Astrocyte (in vitro differentiated cells and primary cell): ENCODE measurements around the gene TCP11L1. TPM values are rescaled to one million over a fixed set of nuclear protein-coding genes. Genes with fewer than 3 reads are reported as not detected.

Experiments
- DNase-seq: peaks from one replicate; pipeline ENCODE4 v3.0.0-alpha.2; 2010; ENCODE audit warnings: low read depth
- FAIRE-seq: peaks from 2 replicates; lab custom pipeline; 2011; peaks lifted over from hg19 to GRCh38; lab: Jason Lieb, UNC
- H2AFZ ChIP-seq: 2 replicates; pipeline ENCODE4 v1.6.0; 2012; ENCODE audit warnings: low read depth, low read length, inconsistent platforms
- H3K27ac ChIP-seq: 2 replicates; pipeline ENCODE4 v1.5.1; 2011; ENCODE audit warnings: low read depth, low read length, inconsistent platforms
- H3K27me3 ChIP-seq: 2 replicates; pipeline ENCODE4 v1.6.0; 2011; ENCODE audit warnings: low read length, inconsistent platforms; ENCODE audit not compliant: insufficient read depth
- H3K36me3 ChIP-seq: 2 replicates; pipeline ENCODE4 v1.5.1; 2011; ENCODE audit warnings: low read length, inconsistent platforms; ENCODE audit not compliant: insufficient read depth
- H3K4me1 ChIP-seq: 2 replicates; pipeline ENCODE4 v1.5.1; 2011; ENCODE audit warnings: low read length, inconsistent platforms; ENCODE audit not compliant: insufficient read depth
- H3K4me2 ChIP-seq: 2 replicates; pipeline ENCODE4 v1.6.0; 2012; ENCODE audit warnings: low read length, inconsistent platforms
- H3K4me3 ChIP-seq: 2 replicates; pipeline ENCODE4 v1.5.1; 2011; ENCODE audit warnings: low read depth, mild to moderate bottlenecking, low read length, inconsistent platforms; ENCODE audit not compliant: insufficient read depth
- H3K79me2 ChIP-seq: 2 replicates; pipeline ENCODE4 v1.6.0; 2012; ENCODE audit warnings: mild to moderate bottlenecking, low read length, inconsistent platforms; ENCODE audit not compliant: insufficient read depth
- H3K9ac ChIP-seq: 2 replicates; pipeline ENCODE4 v1.6.0; 2012; ENCODE audit warnings: mild to moderate bottlenecking, low read length, inconsistent platforms
- H3K9me3 ChIP-seq: 2 replicates; pipeline ENCODE4 v1.5.1; 2012; ENCODE audit warnings: low read depth, mild to moderate bottlenecking, low read length, inconsistent platforms; ENCODE audit not compliant: insufficient read depth
- H4K20me1 ChIP-seq: 2 replicates; pipeline ENCODE4 v1.6.0; 2012; ENCODE audit warnings: low read length, inconsistent platforms; ENCODE audit not compliant: insufficient read depth
- H3K27ac Mint-ChIP-seq: one replicate; pipeline ENCODE4 v1.8.0; 2021; ENCODE audit warnings: mild to moderate bottlenecking, mixed read lengths; ENCODE audit not compliant: unreplicated experiment
- H3K27me3 Mint-ChIP-seq: one replicate; pipeline ENCODE4 v1.8.0; 2021; ENCODE audit warnings: low read depth, mixed read lengths; ENCODE audit not compliant: unreplicated experiment
- H3K36me3 Mint-ChIP-seq: one replicate; pipeline ENCODE4 v1.8.0; 2021; ENCODE audit warnings: low read depth, mixed read lengths; ENCODE audit not compliant: unreplicated experiment
- H3K4me1 Mint-ChIP-seq: one replicate; pipeline ENCODE4 v1.8.0; 2021; ENCODE audit warnings: low read depth, mixed read lengths; ENCODE audit not compliant: unreplicated experiment
- H3K4me3 Mint-ChIP-seq: one replicate; pipeline ENCODE4 v1.8.0; 2021; ENCODE audit warnings: mild to moderate bottlenecking, moderate library complexity, mixed read lengths; ENCODE audit not compliant: unreplicated experiment
- H3K9me3 Mint-ChIP-seq: one replicate; pipeline ENCODE4 v1.8.0; 2021; ENCODE audit warnings: mild to moderate bottlenecking, mixed read lengths; ENCODE audit not compliant: unreplicated experiment
- EZH2 ChIP-seq: IDR thresholded peaks from 2 replicates; pipeline ENCODE4 v1.6.1; 2012; ENCODE audit warnings: mild to moderate bottlenecking, low read length, inconsistent platforms; ENCODE audit not compliant: insufficient read depth
- total RNA-seq: library from RNA; stranded (reverse); gene quantifications from 2 replicates; pipeline ENCODE4 v1.2.1, GENCODE V29; 2021
- TF ChIP-seq, protein P1 (sequence below): IDR thresholded peaks from 2 replicates; pipeline ENCODE4 v1.5.1; 2011; ENCODE audit warnings: low read depth, mild to moderate bottlenecking, inconsistent platforms, low read length, moderate library complexity; ENCODE audit not compliant: insufficient read depth

The TCP11L1 gene
- total RNA-seq, 1 donor from 2014 or later, result 28.8 TPM

DNA sequence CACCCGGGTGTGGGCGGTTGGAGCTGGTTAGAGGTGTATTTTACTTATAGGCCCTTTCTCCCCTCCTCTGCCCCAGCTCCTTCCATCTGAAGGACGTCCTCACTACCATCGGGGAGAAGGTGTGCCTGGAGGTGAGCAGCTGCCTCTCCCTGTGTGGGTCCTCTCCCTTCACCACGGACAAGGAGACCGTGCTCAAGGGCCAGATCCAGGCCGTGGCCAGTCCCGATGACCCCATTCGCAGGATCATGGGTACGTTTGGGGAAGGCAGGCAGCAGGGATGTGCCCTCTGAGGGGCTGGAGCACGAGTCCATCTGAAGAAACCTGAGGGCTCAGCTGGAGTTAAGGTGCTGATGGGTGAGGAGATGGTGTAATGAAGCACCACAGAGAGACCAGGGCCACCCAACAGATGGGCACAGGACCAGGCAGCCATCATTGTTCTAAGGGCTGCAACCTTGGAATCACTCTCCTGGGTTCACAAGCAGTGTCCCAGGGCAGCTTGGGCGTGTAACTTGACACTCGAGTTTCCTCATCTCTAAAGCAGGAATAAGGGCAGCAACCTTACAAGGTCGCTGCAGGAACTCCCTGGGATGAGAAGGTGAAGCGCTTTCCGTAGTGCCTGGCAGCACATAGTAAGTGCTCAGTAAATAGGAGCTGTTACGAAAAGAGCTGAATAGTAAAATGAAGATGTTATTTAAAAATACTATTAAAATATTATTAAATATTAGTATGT is 29.4 kb downstream of the TCP11L1 start:
- Mint-ChIP-seq H3K36me3 (peaks cover 18% of the 10 kb centered on the region), H3K27ac (no peak overlapping the region), H3K4me3 (no peak overlapping the region), H3K27me3 (no peaks in the 10 kb centered on the region), H3K4me1 (peaks cover 4% of the 10 kb centered on the region), H3K9me3 (no peaks in the 10 kb centered on the region)
- Histone ChIP-seq H3K4me1 (no peaks in the 10 kb centered on the region), H3K9me3 (no peaks in the 10 kb centered on the region), H2AFZ (no peak overlapping the region), H3K27me3 (no peaks in the 10 kb centered on the region), H3K4me2 (no peak overlapping the region), H3K79me2 (no peaks in the 10 kb centered on the region), H3K36me3 (peaks cover 17% of the 10 kb centered on the region), H4K20me1 (peaks cover 6% of the 10 kb centered on the region), H3K27ac (no peak overlapping the region), H3K9ac (no peak overlapping the region), H3K4me3 (no peak overlapping the region)
- FAIRE-seq (no peak), DNase-seq (no peak)
- TF ChIP-seq EZH2, result no peak
- TF ChIP-seq, protein P1, sequence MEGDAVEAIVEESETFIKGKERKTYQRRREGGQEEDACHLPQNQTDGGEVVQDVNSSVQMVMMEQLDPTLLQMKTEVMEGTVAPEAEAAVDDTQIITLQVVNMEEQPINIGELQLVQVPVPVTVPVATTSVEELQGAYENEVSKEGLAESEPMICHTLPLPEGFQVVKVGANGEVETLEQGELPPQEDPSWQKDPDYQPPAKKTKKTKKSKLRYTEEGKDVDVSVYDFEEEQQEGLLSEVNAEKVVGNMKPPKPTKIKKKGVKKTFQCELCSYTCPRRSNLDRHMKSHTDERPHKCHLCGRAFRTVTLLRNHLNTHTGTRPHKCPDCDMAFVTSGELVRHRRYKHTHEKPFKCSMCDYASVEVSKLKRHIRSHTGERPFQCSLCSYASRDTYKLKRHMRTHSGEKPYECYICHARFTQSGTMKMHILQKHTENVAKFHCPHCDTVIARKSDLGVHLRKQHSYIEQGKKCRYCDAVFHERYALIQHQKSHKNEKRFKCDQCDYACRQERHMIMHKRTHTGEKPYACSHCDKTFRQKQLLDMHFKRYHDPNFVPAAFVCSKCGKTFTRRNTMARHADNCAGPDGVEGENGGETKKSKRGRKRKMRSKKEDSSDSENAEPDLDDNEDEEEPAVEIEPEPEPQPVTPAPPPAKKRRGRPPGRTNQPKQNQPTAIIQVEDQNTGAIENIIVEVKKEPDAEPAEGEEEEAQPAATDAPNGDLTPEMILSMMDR, result no peak

DNA sequence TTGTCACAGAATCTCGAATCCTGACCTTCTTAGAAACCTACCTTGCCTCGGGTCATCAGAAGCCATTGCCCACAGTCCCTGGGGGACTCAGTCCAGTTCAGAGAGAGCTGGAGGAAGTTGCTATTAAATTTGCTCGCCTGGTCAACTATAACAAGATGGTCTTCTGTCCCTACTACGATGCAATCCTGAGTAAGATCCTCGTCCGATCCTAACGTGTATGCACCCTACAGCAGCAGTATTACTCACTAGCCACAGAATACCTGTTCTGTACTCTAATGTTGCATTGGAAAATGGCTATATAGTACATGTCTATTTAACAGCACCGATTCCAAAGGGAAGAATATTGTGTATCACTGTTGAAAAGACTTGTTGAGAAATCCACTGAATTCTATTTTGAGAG is 33.1 kb downstream of the TCP11L1 start:
- Mint-ChIP-seq H3K9me3 (no peaks in the 10 kb centered on the region), H3K4me1 (no peaks in the 10 kb centered on the region), H3K36me3 (peaks cover 39% of the 10 kb centered on the region), H3K4me3 (no peak overlapping the region), H3K27me3 (no peaks in the 10 kb centered on the region), H3K27ac (peak overlapping the region; percentile 8)
- Histone ChIP-seq H4K20me1 (no peaks in the 10 kb centered on the region), H3K4me1 (no peaks in the 10 kb centered on the region), H3K9ac (no peak overlapping the region), H3K27ac (no peak overlapping the region), H3K9me3 (no peaks in the 10 kb centered on the region), H3K36me3 (peaks cover 34% of the 10 kb centered on the region), H3K27me3 (no peaks in the 10 kb centered on the region), H3K79me2 (no peaks in the 10 kb centered on the region), H2AFZ (no peak overlapping the region), H3K4me3 (no peak overlapping the region), H3K4me2 (no peak overlapping the region)
- no peak for FAIRE-seq
- no peak for DNase-seq
- TF ChIP-seq, protein P1, result no peak
- TF ChIP-seq EZH2, result no peak

- Histone ChIP-seq H3K4me1 (no peaks in the 10 kb centered on the region), H3K4me3 (no peak overlapping the region), H3K27ac (no peak overlapping the region), H3K9me3 (no peaks in the 10 kb centered on the region), H3K36me3 (peaks cover 35% of the 10 kb centered on the region), H3K79me2 (no peaks in the 10 kb centered on the region), H4K20me1 (no peaks in the 10 kb centered on the region), H3K4me2 (no peak overlapping the region), H2AFZ (no peak overlapping the region), H3K9ac (no peak overlapping the region), H3K27me3 (no peaks in the 10 kb centered on the region)
- H3K27me3 Mint-ChIP-seq, result no peaks in the 10 kb centered on the region
- TF ChIP-seq, protein P1, result no peak
- TF ChIP-seq EZH2, result no peak
- no peak for DNase-seq
- H3K9me3 Mint-ChIP-seq, result no peaks in the 10 kb centered on the region
- FAIRE-seq, result no peak
- no peak overlapping the region for H3K4me3 Mint-ChIP-seq
- H3K36me3 Mint-ChIP-seq, result peaks cover 13% of the 10 kb centered on the region
- peaks cover 6% of the 10 kb centered on the region for H3K4me1 Mint-ChIP-seq
- no peak overlapping the region for H3K27ac Mint-ChIP-seq
Measured at GRCh38 chr11:33083918-33084317, 44.5 kb downstream of the TCP11L1 start.
